Neural crest cell (in vitro differentiated cells): Measurements from ENCODE around the gene CCDC12. TPM values are rescaled to one million over a fixed set of nuclear protein-coding genes. Genes with fewer than 3 reads are reported as not detected.

Experiments used
- DNase-seq: peaks from one replicate; pipeline ENCODE4 v3.0.0; 2021; ENCODE audit warnings: low read depth, mixed read lengths, low spot score
- H3K27ac Mint-ChIP-seq: one replicate; pipeline ENCODE4 v1.8.0; 2021; ENCODE audit warnings: mild to moderate bottlenecking, mixed read lengths; ENCODE audit not compliant: unreplicated experiment
- H3K27me3 Mint-ChIP-seq: 2 replicates; pipeline ENCODE4 v1.8.0; 2021; ENCODE audit warnings: low read depth, mild to moderate bottlenecking, mixed read lengths
- H3K36me3 Mint-ChIP-seq: 2 replicates; pipeline ENCODE4 v1.8.0; 2021; ENCODE audit warnings: low read depth, mild to moderate bottlenecking, mixed read lengths
- H3K4me1 Mint-ChIP-seq: 2 replicates; pipeline ENCODE4 v1.8.0; 2021; ENCODE audit warnings: mixed read lengths
- H3K4me3 Mint-ChIP-seq: one replicate; pipeline ENCODE4 v1.8.0; 2021; ENCODE audit warnings: mild to moderate bottlenecking, mixed read lengths
- H3K9me3 Mint-ChIP-seq: 2 replicates; pipeline ENCODE4 v1.8.0; 2021; ENCODE audit warnings: mixed read lengths
- CTCF ChIP-seq: fragments of 200-600 bp; sonication (generic); conservative IDR thresholded peaks from 2 replicates; pipeline ENCODE4 v1.5.0; 2021; ENCODE audit warnings: antibody characterized with exemption, mild to moderate bottlenecking
- total RNA-seq: library from RNA; stranded (reverse); gene quantifications from 2 replicates; pipeline ENCODE4 v1.2.1, GENCODE V29; 2021

CCDC12 gene
- total RNA-seq, 1 donor from 2014 or later, result 54.3 TPM

- no peaks in the 10 kb centered on the region for H3K36me3 Mint-ChIP-seq
These were observed 38.4 kb downstream of the CCDC12 start for GRCh38 chr3:46938118-46938517.

GRCh38 chr3:46936733-46937250 is 39.8 kb downstream of the CCDC12 start:
- H3K4me3 Mint-ChIP-seq, result no peak overlapping the region
- peaks cover 18% of the 10 kb centered on the region for H3K4me1 Mint-ChIP-seq
- H3K27me3 Mint-ChIP-seq, result no peaks in the 10 kb centered on the region
- H3K27ac Mint-ChIP-seq, result no peak overlapping the region
- DNase-seq, result no peak
- TF ChIP-seq CTCF, result no peak
- H3K36me3 Mint-ChIP-seq, result no peaks in the 10 kb centered on the region
- no peaks in the 10 kb centered on the region for H3K9me3 Mint-ChIP-seq

More at GRCh38 chr3:46938118-46938517, 38.4 kb downstream of the CCDC12 start:
- no peaks in the 10 kb centered on the region for H3K9me3 Mint-ChIP-seq
- H3K4me3 Mint-ChIP-seq, result no peak overlapping the region
- H3K27me3 Mint-ChIP-seq, result no peaks in the 10 kb centered on the region
- H3K27ac Mint-ChIP-seq, result no peak overlapping the region
- no peak for DNase-seq
- peaks cover 11% of the 10 kb centered on the region for H3K4me1 Mint-ChIP-seq
- TF ChIP-seq CTCF, result no peak

- Mint-ChIP-seq H3K27ac (peak overlapping the region; percentile 91), H3K4me3 (no peak overlapping the region), H3K27me3 (no peaks in the 10 kb centered on the region), H3K36me3 (no peaks in the 10 kb centered on the region), H3K9me3 (no peaks in the 10 kb centered on the region), H3K4me1 (peaks cover 22% of the 10 kb centered on the region)
- no peak for DNase-seq
- TF ChIP-seq CTCF, result no peak
These were observed 40.5 kb downstream of the CCDC12 start for GRCh38 chr3:46935989-46936558.

- Mint-ChIP-seq H3K4me3 (no peak overlapping the region), H3K9me3 (no peaks in the 10 kb centered on the region), H3K27ac (no peak overlapping the region), H3K36me3 (no peaks in the 10 kb centered on the region), H3K27me3 (no peaks in the 10 kb centered on the region), H3K4me1 (peaks cover 22% of the 10 kb centered on the region)
- TF ChIP-seq CTCF, result peak; percentile 55
- DNase-seq, result no peak
These were observed 41.2 kb downstream of the CCDC12 start for GRCh38 chr3:46935168-46935858.

- no peaks in the 10 kb centered on the region for H3K36me3 Mint-ChIP-seq
- no peak overlapping the region for H3K27ac Mint-ChIP-seq
These were observed 41.9 kb downstream of the CCDC12 start for GRCh38 chr3:46934498-46935167.

More at GRCh38 chr3:46934498-46935167, 41.9 kb downstream of the CCDC12 start:
- no peak for DNase-seq
- Mint-ChIP-seq H3K9me3 (no peaks in the 10 kb centered on the region), H3K4me3 (no peak overlapping the region), H3K4me1 (peaks cover 22% of the 10 kb centered on the region), H3K27me3 (no peaks in the 10 kb centered on the region)
- no peak for TF ChIP-seq CTCF
